ENCODE measurements around the gene USP20.
A peak's percentile ranks its signal among the peaks of the same experiment; 100 is the strongest.

USP20 gene

GRCh38 chr9:129823935-129824601, 11.2 kb upstream of the USP20 start, which contains the start of gene TOR1A:
Gene TOR1A, minus strand, starts transcription at chr9:129824136. Its CDS starts 51 bp downstream, at chr9:129824085.
- DNase-seq, result peak; percentile 85

DNA sequence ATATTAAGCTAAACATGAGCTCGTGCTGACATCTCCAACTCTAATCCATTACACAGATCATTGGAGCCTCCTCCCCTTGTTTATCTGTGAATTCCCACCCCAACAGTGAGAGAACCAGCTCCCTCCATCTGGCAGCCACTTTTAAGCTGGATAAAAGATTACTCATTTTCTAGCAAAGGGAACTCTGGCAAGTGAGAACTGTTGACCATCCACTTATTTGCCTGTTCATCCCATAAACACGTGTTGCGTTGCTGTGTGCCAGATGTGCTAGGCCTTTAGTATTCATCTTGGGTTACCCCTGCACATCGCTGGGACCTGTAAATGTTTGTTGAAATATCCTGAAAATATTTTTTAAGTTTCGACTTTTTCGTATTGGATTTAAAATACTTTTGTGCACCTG, 8.9 kb upstream of the USP20 start:
- DNase-seq, result no peak

- DNase-seq, result no peak
These were observed 8.5 kb upstream of the USP20 start for GRCh38 chr9:129826759-129827158.

DNA sequence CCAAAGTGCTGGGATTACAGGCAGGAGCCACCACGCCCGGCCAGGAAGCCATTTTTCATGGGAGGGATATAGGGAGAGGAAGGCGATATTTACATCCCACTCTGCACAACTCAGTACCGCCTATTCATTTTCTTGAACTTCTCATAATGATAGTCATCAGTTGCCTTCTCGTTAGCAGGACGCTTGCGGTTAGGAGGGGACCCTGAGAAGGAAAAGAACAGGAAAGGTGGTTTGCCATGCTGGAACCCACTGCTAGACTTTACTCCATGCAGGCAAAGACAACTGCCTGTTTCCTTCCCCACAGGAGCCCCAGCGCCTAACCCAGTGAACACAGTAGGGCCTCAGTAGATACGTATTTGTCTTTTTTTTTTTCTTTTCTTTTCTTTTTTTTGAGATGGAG, 7.2 kb upstream of the USP20 start:
- no peak for DNase-seq

- no peak for DNase-seq
These were observed 6.3 kb upstream of the USP20 start for GRCh38 chr9:129828969-129829368.

GRCh38 chr9:129832982-129833381, 2.3 kb upstream of the USP20 start:
- DNase-seq, result no peak

DNA sequence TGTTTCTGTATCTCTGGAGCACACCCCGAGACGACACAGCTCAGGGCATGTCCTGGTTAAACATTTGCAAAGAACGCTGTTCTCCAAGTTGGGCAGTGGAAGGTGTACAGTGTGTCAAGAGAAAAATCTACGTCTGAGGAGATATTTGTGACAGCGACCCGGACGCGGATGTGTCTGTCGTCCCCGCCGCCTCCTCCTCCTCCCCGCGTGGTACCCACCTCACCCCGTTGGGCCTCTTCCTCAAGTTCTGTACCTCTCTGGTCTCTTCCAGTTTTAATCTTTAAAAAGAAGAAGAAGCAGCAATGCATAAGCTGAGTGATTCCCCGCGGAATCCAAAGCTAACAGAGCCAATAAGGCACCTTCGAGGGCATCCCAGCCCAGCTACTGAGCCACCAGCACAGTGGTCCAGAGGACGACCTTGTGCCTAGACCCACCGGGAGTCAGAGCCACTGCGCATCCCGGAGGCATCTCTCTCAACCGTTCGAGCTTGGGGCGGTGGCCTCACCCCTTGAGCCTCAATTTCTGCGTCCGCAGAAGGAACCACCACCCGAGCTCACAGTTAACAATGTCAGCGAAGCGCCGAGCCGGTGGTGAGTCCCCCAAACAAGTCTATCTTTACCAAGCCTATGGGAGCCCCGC, 650 bp upstream of the USP20 start:
- DNase-seq, result peak; percentile 18

GRCh38 chr9:129835860-129836223, 584 bp downstream of the USP20 start:
- no peak for DNase-seq

DNA sequence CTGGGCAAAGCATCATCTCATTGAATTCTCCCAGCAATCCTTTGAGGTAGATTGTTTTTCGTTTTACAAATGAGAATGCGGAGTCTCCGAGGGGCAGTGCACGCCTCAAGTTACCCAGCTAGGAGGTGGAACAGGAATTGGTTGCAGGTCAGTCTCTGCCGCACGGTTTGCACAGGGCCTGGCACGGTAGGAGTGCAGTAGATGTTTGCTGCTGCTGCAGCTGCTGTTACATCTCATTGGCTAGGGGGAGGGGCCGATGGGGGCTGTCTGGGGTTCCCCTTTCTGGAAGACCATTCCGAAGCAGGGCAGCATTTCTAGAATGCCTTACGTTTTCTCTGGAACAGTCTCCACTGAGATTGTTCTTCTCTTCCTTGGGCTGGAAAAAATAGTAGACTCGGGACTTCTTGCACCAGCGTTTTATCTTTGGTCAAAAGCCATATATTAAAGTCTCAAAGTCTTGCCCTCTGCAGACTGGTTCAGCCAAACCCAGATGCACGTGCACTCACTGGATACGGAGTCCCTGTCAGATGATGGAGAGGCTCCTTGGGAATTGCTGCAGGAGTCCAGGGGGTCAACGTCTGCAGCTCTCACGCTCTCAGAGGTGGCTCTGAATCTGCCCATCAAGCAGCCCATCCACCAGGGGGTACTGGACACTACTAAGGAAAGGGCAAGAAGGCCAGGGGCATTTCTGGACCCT, 1.2 kb downstream of the USP20 start:
- no peak for DNase-seq

DNA sequence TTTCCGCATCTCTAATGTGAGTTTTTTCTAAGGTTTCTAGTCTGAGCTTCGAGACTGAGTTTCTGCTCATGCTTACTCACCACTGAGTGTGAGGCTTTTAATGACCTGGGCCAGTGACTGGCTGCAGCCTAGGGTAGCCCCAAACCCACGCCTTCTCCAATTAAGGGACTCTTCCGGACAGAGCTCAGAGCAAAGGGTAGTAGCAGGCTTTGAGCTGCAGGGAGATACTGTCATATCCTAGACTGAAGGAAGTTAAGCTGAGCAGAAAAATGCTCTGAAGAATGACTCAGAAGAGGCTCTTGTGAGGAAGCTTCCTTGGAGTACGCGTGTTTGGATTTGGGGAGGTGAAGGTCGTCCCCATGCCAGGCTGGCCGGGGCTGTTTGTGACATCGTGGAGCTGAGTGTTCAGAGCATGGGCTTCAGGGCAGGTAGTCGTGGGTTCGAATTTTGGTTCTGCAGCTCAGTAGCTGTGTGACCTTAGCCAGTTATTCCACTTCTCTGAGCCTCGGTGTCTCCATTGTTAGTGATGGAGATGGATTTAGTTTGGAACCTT, 3.5 kb downstream of the USP20 start:
- DNase-seq, result no peak

DNA sequence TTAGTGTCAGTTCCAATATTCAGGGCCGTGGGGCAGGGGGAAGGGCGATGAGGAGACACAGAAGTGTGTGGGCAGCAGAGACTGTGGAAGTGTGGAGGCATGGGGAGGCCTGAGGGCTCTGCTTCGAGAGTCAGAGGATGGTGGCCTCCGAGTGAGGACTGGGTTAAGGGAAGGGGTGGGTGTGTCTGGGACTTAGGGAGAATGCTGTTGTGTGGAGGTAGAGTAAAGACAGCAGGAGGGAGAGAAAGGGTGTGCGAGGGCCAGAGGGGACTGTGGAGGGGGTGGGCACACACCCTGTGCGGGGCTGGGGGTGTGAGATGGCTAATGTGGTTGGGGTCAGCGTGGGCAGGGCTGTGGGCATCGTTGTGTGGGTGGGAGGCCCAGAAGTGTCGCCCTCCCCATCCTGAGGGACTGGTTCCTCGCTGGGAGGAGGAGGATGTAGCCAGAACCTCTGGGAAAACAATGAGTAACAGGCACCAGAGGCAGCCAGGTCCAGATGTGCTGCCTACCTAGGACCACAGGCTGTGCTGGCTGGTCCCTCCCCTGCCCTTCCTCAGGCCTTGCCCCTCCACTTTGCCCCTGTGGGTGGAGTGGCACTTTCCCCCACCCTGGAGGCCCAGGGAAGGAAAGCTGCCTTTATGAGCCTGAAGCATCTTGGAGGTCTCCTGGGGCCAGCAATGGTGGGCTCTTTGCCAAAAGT, 4.2 kb downstream of the USP20 start:
- no peak for DNase-seq

- DNase-seq, result no peak
These were observed 4.8 kb downstream of the USP20 start for GRCh38 chr9:129840034-129840433.

GRCh38 chr9:129841071-129841470, 5.8 kb downstream of the USP20 start:
- DNase-seq, result no peak

DNA sequence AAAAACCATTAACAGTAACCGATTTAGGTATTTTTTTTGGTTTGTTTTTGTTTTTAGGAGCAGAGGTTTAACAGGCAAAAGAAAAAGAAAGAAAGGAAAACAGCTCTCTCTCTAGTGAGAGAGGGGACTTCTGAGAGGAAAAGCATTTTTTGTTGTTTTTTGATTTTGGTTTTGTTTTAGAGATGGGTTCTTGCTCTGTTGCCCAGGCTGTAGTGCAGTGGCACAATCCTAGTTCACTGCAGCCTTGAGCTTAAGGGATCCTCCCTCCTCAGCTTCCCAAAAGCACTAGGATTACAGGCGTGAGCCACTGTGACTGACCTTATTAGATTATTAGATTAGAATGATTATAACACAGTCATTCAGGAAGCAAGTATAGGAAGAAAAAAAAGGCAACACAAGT, 10.1 kb downstream of the USP20 start:
- no peak for DNase-seq

- DNase-seq, result no peak
These were observed 13.6 kb downstream of the USP20 start for GRCh38 chr9:129848712-129849441.

- no peak for DNase-seq
These were observed 14.6 kb downstream of the USP20 start for GRCh38 chr9:129849901-129850300.

- DNase-seq, result no peak
These were observed 15.7 kb downstream of the USP20 start for GRCh38 chr9:129850821-129851550.

DNA sequence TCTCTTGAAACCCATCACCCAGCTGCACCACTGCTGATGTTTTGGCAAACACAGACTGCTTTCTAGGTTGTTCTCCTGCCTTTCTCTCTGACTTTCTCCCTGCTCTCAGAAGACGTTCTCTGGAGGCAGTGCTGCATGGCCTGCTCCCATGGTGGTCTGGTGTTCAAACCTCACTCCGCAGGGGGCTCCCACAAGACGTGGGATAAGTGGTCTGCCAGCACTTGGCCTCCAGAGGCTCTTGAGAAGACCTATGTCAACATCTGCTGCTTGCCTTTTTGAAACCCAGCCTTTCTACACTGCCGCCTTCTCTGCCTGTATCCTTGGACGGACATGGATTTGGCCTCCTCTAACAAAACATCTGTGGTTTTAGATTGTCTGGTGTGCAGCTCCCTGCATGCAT, 16.6 kb downstream of the USP20 start:
- no peak for DNase-seq

DNA sequence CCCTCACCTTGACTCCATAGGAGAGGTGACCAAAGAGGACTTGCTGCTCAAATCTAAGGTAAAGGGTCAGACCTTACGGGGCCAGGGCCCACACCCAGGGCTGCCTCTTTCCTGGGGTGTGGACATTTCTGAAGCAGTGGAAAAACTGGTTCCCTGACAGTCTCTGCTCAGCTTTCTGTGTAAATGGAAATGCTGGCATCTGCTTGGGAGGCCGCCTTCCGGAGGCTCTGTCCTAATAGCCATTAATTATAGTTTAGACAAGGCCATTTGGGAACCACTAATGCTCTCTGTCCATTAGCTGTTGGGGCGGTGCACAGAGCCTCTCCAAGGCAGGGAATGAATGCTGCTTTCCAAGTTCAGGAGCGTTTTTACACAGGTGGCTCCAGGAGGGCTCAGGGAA, 17.3 kb downstream of the USP20 start:
- DNase-seq, result no peak

GRCh38 chr9:129853614-129854013, 18.4 kb downstream of the USP20 start:
- DNase-seq, result no peak

- DNase-seq, result no peak
These were observed 19.4 kb downstream of the USP20 start for GRCh38 chr9:129854588-129855110.

GRCh38 chr9:129857207-129857606, 21.9 kb downstream of the USP20 start:
- DNase-seq, result no peak

Measured in GF-D8 (cell line).